Adrenal gland (tissue), 5 donors: Measurements from ENCODE around the gene S1PR2.

Experiments used
- POLR2A ChIP-seq, 2 donors: fragments of 450-650 bp; IDR thresholded peaks; one replicate each; pipeline ENCODE4 v1.6.1; 2017; ENCODE audit warnings: antibody characterized with exemption in 2 of 2, mild to moderate bottlenecking in 2 of 2, moderate library complexity in 1 of 2
- TF ChIP-seq, protein P1 (sequence below), 6 experiments: fragments of 450-650 bp in 4 of 6; fragments of 200-600 bp in 2 of 6; sonication (generic) in 1 of 6; IDR thresholded peaks; 1 replicate in 5 of 6; 2 replicates in 1 of 6; pipeline versions ENCODE4 v1.5.1 to v1.8.0; 2016 to 2021; ENCODE audit warnings: antibody characterized with exemption in 6 of 6, mild to moderate bottlenecking in 2 of 6, moderate library complexity in 1 of 6
- donor health status: DM: no; HTN: no; CAD: no.

DNA sequence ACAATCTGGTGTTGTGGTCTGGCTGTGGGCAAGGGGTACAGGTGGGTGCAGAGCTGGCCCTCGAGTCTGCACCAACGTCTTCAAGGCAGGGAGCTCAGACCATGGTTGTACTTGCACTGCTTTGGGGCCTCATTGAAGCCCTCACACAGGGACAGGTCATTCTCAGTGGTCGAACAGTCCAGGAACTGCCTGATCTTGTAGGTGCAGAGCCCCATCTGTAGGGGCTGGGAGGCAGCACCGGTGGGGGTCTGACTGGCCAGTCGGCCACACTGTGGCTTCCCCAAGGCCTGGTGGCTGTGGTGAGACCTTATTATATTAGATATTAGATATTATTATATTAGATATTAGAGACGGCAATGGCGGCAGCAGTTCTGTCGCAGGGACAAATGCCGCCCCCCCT is 14.0 kb downstream of the S1PR2 start:
- TF ChIP-seq, protein P1, sequence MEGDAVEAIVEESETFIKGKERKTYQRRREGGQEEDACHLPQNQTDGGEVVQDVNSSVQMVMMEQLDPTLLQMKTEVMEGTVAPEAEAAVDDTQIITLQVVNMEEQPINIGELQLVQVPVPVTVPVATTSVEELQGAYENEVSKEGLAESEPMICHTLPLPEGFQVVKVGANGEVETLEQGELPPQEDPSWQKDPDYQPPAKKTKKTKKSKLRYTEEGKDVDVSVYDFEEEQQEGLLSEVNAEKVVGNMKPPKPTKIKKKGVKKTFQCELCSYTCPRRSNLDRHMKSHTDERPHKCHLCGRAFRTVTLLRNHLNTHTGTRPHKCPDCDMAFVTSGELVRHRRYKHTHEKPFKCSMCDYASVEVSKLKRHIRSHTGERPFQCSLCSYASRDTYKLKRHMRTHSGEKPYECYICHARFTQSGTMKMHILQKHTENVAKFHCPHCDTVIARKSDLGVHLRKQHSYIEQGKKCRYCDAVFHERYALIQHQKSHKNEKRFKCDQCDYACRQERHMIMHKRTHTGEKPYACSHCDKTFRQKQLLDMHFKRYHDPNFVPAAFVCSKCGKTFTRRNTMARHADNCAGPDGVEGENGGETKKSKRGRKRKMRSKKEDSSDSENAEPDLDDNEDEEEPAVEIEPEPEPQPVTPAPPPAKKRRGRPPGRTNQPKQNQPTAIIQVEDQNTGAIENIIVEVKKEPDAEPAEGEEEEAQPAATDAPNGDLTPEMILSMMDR (IDR thresholded peaks at IDR 0.05) = no peak
- TF ChIP-seq POLR2A (IDR thresholded peaks at IDR 0.05) = no peak
